HS-27A (cell line): ENCODE measurements around the gene PGAP6.
"Not testable (repeated sequence)": the region's sequence is repeated elsewhere in the genome, so short reads cannot be mapped to it uniquely, and the experiment has no call there.

Experiments used
- DNase-seq: peaks from one replicate; pipeline ENCODE4 v3.0.0-alpha.2; 2012; ENCODE audit warnings: low read depth, missing footprints

PGAP6 gene

DNA sequence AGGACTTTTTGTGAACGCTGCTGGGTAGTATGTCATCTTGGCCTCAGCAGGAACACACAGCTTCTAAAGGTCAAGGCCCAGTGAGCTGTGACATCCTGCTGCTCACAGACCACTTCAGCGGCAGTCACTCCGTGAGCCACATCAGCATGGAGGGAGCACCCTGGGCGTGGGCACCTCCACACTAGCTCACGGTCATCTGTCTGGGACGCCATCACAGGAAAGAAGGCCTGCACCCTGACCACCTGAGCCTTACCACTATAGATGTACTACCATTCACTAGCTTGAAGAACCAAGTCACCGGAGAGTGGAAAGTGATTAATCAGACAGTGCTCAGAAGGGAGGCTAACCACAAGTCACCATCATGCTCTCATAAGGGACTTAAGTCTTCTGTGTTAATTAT is 32.6 kb downstream of the PGAP6 start:
- no peak for DNase-seq

DNA sequence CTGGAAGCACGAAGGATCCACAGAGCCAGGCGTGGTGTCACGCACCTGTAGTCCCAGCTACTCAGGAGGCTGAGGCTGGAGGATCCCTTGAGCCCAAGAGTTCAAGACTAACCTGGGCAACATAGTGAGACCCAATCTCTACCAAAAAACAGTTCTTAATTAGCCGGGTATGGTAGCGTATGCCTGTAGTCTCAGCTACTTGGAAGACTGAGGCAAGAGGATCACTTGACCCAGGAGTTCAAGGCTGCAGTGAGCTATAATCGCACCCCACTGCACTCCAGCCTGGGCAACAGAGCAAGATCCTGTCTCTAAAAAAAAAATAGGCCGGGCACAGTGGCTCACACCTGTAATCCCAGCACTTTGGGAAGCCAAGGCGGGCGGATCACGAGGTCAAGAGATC is 33.3 kb downstream of the PGAP6 start:
- DNase-seq, result not testable (repeated sequence)

DNA sequence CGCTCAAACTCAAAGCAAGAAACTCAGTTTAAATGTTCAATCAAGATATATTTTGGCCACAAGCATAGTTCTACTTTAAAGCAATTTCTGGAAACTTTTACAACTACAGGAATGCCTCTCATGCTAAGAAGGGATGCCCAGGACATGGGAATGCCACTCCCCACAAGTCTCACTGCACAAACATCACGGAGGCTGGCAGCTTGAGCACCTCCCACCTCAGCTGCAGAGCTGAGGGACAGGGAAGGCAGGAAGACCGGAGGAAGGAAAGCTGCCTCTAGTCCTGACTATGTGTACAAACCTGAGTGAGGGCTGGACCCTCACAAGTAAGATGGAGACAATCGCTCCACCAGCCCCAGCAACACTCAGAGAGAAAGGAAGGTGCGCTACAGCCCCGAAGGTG is 34.6 kb downstream of the PGAP6 start:
- no peak for DNase-seq

DNA sequence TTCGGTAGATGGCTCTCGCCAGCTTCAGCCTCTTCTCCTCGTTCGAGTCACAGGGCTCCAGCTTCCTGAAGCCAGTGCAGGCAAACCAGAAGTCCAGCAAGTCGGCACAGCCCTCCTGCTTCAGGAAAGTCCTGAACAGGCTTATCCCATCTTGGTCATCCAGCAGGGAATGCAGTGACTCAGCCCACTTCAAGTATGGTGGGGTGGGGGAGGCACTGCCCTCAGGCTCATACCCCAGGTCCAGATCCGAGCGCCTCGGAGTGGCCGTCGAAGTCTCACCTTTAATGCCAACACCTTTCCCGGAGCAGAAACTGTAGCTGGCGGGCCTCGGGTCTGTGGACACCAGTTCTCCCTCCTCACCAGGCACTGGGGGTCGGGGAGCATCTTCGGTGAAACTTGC is 35.2 kb downstream of the PGAP6 start:
- DNase-seq, result no peak

DNA sequence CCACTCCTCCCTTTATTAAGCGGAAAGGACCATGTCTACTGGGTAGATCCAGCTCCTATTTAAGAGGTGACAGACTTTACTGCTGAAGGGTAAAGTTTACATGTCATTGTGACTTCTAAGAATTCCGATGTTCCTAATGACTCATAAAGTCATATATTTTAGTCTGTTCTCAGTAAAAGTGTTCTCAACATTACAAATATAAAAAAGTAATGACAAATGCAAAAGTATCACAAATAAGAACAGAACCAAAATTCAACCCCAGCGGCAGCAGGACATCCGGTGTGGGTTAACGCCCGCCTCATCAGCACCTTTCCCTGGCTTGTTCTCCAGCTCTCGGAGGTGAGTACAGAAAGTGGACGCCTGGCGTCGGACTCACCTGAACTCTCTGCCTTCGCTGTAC is 36.0 kb downstream of the PGAP6 start:
- no peak for DNase-seq

DNA sequence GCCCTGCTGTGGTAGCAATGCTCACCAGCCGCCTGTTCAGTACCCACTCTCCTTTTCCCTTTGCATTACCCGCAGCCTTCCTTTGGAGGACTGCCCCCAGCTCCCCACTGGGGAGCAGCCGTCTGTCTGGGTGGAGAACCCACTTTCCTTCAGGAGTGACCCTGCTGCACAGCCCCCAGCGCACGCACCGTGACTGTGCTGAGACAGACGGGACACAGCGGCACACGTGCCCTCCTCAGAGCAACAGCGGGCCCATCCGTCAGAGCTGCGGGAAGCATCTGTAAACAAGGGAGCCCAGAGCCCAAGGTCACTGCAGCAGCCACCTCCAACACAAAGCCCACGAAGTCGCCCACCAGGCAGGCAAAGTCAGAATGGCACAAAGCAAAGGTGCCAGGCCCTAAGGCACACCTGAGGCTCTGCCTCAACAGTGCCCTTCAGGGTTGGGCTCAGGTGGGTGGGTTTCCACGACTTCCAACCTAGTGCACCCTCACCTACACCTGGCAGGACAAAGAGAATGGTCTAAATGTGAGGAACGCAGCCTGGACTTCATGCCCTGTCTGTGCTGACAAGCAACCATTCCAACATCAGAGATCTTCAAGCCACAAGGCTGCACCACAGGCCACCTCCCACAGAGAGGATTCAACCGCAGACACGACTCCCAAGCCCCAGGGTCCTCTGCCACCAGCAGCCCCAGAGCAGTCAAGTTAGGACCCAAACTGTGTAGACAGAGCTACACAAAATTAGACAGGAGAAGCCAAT is 39.1 kb downstream of the PGAP6 start:
- no peak for DNase-seq

DNA sequence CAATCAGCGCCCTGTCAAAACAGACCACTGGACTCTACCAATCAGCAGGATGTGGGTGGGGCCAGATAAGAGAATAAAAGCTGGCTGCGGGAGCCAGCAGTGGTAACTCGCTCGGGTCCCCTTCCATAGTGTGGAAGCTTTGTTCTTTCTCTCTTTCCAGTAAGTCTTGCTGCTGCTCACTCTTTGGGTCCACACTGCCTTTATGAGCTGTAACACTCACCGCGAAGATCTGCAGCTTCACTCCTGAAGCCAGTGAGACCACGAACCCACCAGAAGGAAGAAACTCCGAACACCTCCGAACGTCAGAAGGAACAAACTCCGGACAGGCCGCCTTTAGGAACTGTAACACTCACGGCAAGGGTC is 39.8 kb downstream of the PGAP6 start:
- not testable (repeated sequence) for DNase-seq

DNA sequence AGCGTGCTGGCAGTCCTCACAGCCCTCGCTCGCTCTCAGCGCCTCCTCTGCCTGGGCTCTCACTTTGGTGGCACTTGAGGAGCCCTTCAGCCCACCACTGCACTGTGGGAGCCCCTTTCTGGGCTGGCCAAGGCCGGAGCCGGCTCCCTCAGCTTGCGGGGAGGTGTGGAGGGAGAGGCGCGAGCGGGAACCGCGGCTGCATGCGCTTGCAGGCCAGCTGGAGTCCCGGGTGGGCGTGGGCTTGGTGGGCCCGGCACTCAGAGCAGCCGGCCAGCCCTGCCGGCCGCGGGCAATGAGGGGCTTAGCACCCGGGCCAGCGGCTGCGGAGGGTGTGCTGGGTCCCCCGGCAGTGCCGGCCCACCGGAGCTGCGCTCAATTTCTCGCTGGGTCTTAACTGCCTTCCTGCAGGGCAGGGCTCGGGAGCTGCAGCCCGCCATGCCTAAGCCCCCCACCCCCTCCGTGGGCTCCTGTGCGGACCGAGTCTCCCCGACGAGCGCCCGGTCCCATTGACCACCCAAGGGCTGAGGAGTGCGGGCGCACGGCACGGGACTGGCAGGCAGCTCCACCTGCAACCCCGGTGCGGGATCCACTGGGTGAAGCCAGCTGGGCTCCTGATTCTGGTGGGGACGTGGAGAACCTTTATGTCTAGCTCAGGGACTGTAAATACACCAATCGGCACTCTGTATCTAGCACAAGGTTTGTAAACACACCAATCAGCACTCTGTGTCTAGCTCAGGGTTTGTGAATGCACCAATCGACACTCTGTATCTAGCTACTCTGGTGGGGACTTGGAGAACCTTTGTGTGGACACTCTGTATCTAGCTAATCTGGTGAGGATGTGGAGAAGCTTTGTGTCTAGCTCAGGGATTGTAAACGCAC is 40.4 kb downstream of the PGAP6 start:
- not testable (repeated sequence) for DNase-seq

DNA sequence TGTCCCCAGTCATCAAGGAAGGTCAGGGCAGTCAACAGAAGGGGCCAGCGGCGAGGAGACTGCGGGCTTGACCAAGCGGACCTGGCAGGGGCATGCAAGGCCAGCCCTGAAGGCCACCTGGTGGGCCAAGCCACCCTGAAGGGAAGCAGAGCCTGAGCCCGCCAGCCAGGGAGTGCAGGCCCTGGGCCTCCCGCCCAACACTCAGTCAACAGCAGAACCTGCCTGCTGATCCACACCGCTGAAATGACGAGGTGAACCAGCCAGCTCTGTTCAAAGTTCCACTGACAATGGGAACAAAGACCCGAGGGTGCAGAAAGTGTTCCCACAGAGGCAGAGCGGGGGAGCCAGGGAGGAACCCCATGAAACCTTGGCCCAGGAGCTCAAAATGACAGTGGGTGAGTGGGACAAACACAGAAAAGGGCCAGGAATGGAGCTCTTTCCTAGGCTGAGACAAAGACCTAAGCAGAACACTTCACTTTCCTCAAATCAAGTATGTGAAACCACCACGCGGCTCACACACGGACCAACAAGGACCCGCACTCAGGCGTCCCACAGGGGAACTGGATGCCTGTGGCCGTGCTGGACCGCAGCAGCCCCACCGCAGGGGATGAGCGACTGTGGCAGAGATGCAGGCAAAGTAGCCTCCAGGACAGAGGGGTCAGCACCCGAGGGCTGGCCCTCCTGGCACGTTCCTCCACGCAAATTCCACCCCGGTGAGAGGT is 41.2 kb downstream of the PGAP6 start:
- DNase-seq, result no peak

DNA sequence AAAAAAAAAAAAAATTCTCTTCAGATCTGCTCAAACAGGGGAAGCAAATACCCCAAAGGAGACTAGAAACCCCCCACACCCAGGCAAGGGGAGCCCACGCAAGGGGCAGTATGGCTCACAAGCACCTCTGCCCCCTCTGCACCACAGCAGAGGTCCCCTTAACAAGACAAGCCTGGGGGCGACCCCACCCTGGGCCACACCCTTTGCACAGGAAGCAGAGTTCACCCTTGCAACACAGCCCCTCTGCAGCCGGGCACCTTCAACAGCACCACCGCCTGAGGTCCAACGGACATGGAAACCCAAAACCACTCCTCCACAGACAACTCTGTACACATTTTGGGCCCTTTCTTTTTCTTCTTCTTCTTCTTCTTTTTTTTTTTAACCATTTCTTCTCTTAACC is 42.1 kb downstream of the PGAP6 start:
- no peak for DNase-seq

DNA sequence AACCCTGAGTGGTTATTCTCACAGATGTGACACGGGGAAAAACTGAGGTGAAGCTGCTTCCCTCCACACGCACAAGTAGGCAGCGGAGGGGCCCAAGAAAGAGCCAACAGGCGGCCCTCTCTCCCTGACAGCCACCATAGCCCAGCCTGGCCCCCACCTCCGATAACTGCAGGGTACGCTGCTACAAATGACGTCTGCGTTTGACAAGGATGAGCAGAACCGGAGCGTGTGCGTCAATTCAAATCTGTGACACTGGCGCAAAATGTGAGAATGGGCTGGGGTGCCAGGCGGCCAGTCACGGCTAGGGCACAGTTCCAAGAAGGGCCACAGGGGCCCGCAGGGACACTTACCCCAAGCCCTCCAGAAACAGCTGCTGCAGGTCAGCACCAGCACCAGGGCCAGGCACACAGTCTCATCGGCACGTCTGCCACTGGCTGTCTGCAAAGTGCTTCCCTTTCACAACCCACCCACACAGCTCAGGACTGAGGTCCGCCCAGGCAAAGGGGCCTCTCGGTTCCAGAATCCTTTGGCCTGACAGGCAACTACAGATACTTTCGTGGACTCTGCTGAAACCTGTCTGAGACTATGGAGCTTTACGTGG is 43.7 kb downstream of the PGAP6 start:
- no peak for DNase-seq

DNA sequence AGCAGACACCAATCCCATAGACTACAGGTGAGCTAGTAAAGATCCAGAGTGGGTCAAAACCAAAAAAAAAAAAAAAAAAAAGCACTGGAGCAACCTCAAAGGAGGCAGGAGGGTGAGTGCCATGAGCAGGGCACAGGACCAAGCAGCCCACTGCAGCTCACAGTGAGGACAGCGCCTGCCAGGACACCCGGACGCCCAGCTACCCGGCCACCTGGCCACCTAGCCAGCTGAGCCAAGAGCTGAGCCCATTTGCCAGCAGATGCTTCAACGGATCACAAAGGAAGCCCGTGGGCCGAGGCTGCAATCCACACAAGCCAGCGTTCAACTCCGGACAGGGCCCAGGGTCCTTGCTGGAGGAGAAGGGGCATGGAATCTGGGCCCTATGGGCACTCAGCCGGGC is 44.3 kb downstream of the PGAP6 start:
- no peak for DNase-seq

DNA sequence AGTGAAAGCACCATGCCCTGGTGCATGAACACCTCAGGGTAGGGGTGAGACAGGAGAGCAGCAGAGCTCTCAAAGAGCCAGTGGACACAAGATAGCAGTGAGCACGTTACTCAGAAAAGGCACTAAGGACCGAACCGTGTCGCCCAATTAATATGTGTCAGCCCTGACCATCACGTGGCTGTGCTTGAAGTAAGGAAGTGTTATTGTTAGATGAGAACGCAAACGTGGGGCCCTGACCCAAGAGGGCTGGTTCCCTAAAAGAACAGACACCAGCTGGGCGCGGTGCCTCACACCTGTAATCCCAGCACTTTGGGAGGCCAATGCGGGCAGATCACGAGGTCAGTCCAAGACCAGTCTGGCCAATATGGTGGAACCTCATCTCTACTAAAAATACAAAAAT is 45.5 kb downstream of the PGAP6 start:
- no peak for DNase-seq

DNA sequence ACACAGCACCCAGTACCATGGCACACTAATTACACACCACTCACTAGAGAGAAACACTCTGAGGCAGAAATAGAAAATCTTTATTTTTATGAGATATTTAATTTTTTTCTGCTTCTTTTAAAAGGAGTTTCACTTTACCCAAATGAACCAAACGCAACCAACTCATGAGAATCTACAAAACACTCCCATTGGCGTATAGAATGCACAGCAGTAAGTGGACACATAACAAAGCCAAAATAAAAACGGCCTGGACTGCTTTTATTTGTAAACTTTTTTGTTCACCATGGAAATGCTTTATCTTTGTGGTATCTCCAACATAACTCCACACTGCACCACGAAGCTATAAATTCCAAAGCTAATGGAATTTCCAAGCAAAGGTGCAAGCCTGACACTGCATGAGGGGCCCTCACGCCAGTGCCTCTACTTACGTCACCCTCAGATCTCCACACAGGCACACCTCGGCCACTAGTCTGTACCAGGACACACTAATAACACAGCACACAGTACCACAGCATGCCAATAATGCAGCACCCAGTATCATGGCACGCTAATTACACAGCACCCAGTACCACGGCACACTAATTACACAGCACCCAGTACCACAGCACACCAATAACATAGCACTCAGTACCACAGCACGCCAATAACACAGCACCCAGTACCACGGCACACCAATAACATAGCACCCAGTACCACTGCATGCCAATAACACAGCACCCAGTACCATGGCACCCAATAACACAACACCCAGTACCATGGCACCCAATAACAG is 46.7 kb downstream of the PGAP6 start:
- not testable (repeated sequence) for DNase-seq

DNA sequence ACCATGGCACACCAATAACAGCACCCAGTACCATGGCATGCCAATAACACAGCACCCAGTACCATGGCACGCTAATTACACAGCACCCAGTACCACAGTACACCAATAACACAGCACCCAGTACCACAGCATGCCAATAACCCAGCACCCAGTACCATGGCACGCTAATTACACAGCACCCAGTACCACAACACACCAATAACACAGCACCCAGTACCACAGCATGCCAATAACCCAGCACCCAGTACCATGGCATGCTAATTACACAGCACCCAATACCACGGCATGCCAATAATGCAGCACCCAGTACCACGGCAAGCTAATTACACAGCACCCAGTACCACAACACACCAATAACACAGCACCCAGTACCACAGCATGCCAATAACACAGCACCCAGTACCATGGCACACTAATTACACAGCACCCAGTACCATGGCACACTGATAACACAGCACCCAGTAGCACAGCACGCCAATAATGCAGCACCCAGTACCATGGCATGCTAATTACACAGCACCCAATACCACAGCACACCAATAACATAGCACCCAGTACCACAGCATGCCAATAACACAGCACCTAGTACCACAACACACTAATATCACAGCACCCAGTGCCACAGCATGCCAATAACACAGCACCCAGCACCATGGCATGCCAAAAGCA is 47.5 kb downstream of the PGAP6 start:
- DNase-seq, result not testable (repeated sequence)

DNA sequence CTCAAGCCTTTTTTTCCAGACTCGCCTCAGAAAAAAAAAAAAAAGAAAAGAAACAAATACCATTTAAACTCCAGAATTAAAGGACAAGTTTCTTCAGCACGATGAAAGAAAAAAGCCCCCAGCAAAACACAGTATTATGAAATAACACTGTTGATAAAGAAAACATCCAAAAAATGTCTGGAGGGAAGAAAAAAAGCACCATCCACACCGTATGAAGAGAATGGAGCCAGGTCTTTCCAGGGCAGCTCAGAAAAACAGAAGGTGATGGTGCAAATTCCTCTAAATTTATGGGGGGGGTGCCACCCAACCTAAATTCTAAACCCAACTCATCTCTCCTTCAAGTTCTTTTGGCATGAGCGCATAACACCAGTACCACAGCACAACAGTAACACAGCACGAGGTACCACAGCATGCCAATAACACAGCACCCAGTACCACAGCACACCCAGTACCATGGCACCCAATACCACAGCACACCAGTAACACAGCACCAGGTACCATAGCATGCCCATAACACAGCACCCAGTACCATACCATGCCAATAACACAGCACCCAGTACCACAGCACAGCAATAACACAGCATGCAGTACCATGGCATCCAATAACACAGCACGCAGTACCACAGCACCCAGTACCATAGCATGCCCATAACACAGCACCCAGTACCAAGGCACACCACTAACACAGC is 48.2 kb downstream of the PGAP6 start:
- DNase-seq, result no peak

DNA sequence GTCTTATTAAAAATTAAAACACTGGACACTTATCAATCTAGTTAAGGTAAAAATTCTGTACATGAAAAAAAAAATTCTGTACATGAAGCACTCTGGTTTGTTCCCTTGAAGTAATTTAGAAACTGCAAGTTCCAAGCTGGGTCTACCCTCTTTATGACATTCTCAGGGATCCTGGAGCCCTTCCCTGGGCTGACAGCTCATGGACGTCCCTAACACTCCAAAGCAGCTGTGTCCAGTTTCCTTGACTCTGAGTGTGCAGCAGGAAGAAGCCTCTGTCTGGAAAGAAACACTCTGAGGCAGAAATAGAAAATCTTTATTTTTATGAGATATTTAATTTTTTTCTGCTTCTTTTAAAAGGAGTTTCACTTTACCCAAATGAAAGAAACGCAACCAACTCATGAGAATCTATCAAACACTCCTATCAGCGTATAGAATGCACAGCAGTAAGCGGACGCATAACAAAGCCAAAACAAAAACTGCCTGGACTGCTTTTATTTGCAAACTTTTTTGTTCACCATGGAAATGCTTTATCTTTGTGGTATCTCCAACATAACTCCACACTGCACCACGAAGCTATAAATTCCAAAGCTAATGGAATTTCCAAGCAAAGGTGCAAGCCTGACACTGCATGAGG is 50.5 kb downstream of the PGAP6 start:
- not testable (repeated sequence) for DNase-seq

DNA sequence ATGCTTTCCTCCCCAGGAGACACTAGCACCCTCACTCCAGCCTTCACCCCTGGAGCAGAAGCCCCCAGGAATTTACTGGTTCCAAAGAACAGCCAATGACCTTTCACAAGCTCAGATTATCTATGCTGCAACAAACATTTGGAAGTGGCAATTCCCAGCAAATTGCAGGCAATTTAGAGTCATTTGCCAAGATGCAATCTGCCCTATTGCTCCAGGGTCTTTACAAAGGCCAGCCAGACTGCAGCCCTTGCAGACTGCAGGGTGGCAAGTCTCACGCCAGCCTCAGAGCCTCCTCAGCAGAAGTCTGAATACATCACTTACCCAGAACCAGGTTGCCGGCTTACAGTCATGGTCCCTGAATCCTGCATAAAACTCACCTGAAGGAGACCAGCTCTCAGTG is 51.0 kb downstream of the PGAP6 start:
- no peak for DNase-seq

DNA sequence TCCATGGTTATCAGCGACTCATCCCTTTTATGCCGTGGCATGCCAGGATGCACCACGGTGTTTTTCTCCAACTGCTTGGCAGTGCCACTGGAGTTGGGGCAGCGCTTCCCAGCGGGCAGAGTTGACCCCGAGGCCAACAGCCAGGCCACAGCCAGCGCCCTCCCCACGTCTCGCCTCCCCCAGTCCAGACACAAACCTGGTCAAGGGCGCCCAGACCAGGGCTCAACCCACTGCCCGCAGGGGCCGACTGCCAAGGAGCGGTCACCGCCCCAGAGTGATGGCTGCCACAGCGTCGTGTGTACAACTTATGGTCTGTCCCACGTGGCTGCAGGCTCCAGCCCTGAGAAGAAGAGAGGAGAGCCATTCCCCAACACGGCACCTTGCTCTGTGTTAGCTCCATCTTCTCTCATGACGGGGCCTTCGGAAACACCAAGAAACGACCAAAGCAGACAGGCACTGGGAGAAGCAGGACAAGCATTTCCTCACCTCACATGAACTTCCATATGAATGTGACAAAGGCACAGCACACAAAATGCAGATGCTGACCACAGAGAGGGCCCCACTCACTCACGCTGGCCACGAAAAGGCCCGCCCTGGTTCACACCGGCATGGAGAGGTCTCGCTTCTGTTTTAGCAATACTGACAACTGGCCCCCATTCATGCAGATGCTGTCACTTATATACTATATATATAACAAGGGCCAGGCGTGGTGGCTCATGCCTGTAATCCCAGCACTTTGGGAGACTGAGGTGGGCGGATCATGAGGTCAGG is 56.2 kb downstream of the PGAP6 start:
- no peak for DNase-seq
